ENCODE measurements around the gene NEUROD4. TPM values are rescaled to one million over a fixed set of nuclear protein-coding genes. Genes with fewer than 3 reads are reported as not detected.

NEUROD4 gene
- total and polyA plus RNA-seq, 10 of the 15 experiments (the other 5 are each of a cell fraction or from before 2014, with no cell fraction given), result 0.06 TPM; not detected in 9

- no peak for TF ChIP-seq MYB (IDR thresholded peaks at IDR 0.05; ENCODE audit: borderline replicate concordance, low read depth, low read length)
Observed at GRCh38 chr12:55036326-55037115, 16.7 kb downstream of the NEUROD4 start (continued).

GRCh38 chr12:55037351-55037987 lies 17.7 kb downstream of the NEUROD4 start:
- DNase-seq (ENCODE audit: low read depth, low spot score) (no peak), FAIRE-seq (no peak), ATAC-seq (no peak)
- ChIA-PET POLR2A (no interaction called here), CTCF (interaction anchor here (1.7 kb wide), 1 partner anchor 345 kb away, joined by 4 read pairs; no protein-coding TSS in a partner anchor), RAD21 (ENCODE audit: unreplicated experiment) (no interaction called here), SMC1A (ENCODE audit: uncharacterized antibody, unreplicated experiment) (interaction anchor here (1.5 kb wide), 1 partner anchor 10 kb away, joined by 3 read pairs; no protein-coding TSS in a partner anchor)
- Histone ChIP-seq H3K4me3 (no peak overlapping the region), H4K20me1 (ENCODE audit: control insufficient read depth, insufficient read depth) (no peaks in the 10 kb centered on the region), H3K9me3 (replicated peaks; ENCODE audit: control insufficient read depth, insufficient read depth, low read length) (no peaks in the 10 kb centered on the region), H3K36me3 (ENCODE audit: control insufficient read depth in 2 of 2, insufficient read depth in 2 of 2, low read length in 1 of 2) (no peaks in the 10 kb centered on the region), H3K27me3 (replicated peaks in 1 of 2; ENCODE audit: control insufficient read depth in 2 of 2, insufficient read depth in 2 of 2, low read length in 1 of 2) (peaks cover 0 to 12% of the 10 kb centered on the region in 2 experiments; a peak in 2 of 4 replicates), H3K4me2 (ENCODE audit: control insufficient read depth, insufficient read depth) (no peak overlapping the region), H3K9ac (ENCODE audit: control insufficient read depth, insufficient read depth, low read length) (no peak overlapping the region), H3K27ac (ENCODE audit: control insufficient read depth, insufficient read depth) (no peak overlapping the region), H3K79me2 (ENCODE audit: control insufficient read depth, insufficient read depth, low read length) (no peaks in the 10 kb centered on the region), H3K4me1 (ENCODE audit: control insufficient read depth, insufficient read depth, low read length) (no peaks in the 10 kb centered on the region), H2AFZ (ENCODE audit: control insufficient read depth, low read depth, low read length) (no peak overlapping the region)
- no TSS peak for BruUV-seq (replicated peaks)
- intact Hi-C loops (cut with micrococcal nuclease; ENCODE audit: unreplicated experiment) (no loop called here), in situ Hi-C loops (cut with MboI) (no loop called here)
- TF ChIP-seq ZNF24 (IDR thresholded peaks at IDR 0.05), result no peak
- no peak for TF ChIP-seq RELA (IDR thresholded peaks at IDR 0.05; ENCODE audit: borderline replicate concordance, partially characterized antibody)
- no peak for TF ChIP-seq SIN3A (IDR thresholded peaks at IDR 0.05; ENCODE audit: low read depth, low read length)
- no peak for TF ChIP-seq TARDBP (IDR thresholded peaks at IDR 0.05; ENCODE audit: borderline replicate concordance)
- no peak for TF ChIP-seq EED (IDR thresholded peaks at IDR 0.05; ENCODE audit: low read depth)
- 68% methylated on average over 5 of the region's 5 CpGs for WGBS (ENCODE audit: insufficient coverage, insufficient replicate concordance, low lambda C conversion rate, missing lambda C conversion rate)

All from GM12878 (cell line).